Stimulated activated CD4-positive, alpha-beta T cell treated with anti-CD3 and anti-CD28 coated beads, TNF-alpha, amount 100 ng/mL, for 48 hours (primary cell): ENCODE results near the gene MPZL2.
A peak's percentile ranks its signal among the peaks of the same experiment; 100 is the strongest.

Source experiments
- DNase-seq, 3 donors: peaks; one replicate each; pipeline ENCODE4 v3.0.0-alpha.2; 2020; ENCODE audit warnings: low read depth in 3 of 3

The MPZL2 gene

GRCh38 chr11:118221419-118221818, 42.7 kb downstream of the MPZL2 start:
- DNase-seq: no peak

GRCh38 chr11:118219732-118220131, 44.4 kb downstream of the MPZL2 start:
- no peak for DNase-seq

- DNase-seq: no peak
These were observed 44.9 kb downstream of the MPZL2 start for GRCh38 chr11:118219244-118219643.

- DNase-seq: no peak
These were observed 46.5 kb downstream of the MPZL2 start for GRCh38 chr11:118217575-118217974.

- DNase-seq: peak in 2 of 3 donors; percentile 40 to 49
These were observed 47.2 kb downstream of the MPZL2 start for GRCh38 chr11:118216621-118217481.

GRCh38 chr11:118215765-118216164, 48.3 kb downstream of the MPZL2 start:
- DNase-seq: no peak

- DNase-seq: no peak
These were observed 48.8 kb downstream of the MPZL2 start for GRCh38 chr11:118215262-118215661.

GRCh38 chr11:118214210-118214914, 49.7 kb downstream of the MPZL2 start:
- DNase-seq: no peak

GRCh38 chr11:118213781-118214180, 50.3 kb downstream of the MPZL2 start:
- DNase-seq: no peak

GRCh38 chr11:118213201-118213600, 50.9 kb downstream of the MPZL2 start:
- DNase-seq: no peak

GRCh38 chr11:118212781-118213191, 51.3 kb downstream of the MPZL2 start:
- DNase-seq: no peak

GRCh38 chr11:118212131-118212725, 51.9 kb downstream of the MPZL2 start:
- DNase-seq: no peak

GRCh38 chr11:118211006-118211405, 53.1 kb downstream of the MPZL2 start:
- DNase-seq: no peak

- no peak for DNase-seq
These were observed 53.8 kb downstream of the MPZL2 start for GRCh38 chr11:118210323-118210722.

GRCh38 chr11:118209033-118209432, 55.1 kb downstream of the MPZL2 start:
- DNase-seq: no peak

GRCh38 chr11:118207079-118207478, 57.0 kb downstream of the MPZL2 start:
- no peak for DNase-seq

- no peak for DNase-seq
These were observed 57.6 kb downstream of the MPZL2 start for GRCh38 chr11:118206391-118207031.

GRCh38 chr11:118205606-118206378, 58.3 kb downstream of the MPZL2 start:
- DNase-seq: no peak
